H9 (cell line): Measurements from ENCODE around the gene WSCD1. TPM values are rescaled to one million over a fixed set of nuclear protein-coding genes. Genes with fewer than 3 reads are reported as not detected.

ENCODE experiments used
- DNase-seq: peaks from one replicate; pipeline ENCODE4 v3.0.0-alpha.2; 2017
- H2AFZ ChIP-seq: one replicate; pipeline ENCODE4 v1.6.1; 2013; ENCODE audit warnings: mild to moderate bottlenecking, low read length, control low read depth, moderate library complexity
- H2AK5ac ChIP-seq: 2 replicates; pipeline ENCODE4 v1.6.1; 2013; ENCODE audit warnings: low read length, control low read depth, mixed read lengths; ENCODE audit not compliant: insufficient read length
- H2BK120ac ChIP-seq: one replicate; pipeline ENCODE4 v1.6.1; 2013; ENCODE audit warnings: low read depth, mild to moderate bottlenecking, low read length, control low read depth, inconsistent platforms; ENCODE audit not compliant: poor library complexity, severe bottlenecking
- H2BK12ac ChIP-seq: 2 replicates; pipeline ENCODE4 v1.6.1; 2013; ENCODE audit warnings: low read length, control low read depth, mixed read lengths, low read depth; ENCODE audit not compliant: insufficient read length
- H2BK15ac ChIP-seq: 2 replicates; pipeline ENCODE4 v1.6.1; 2013; ENCODE audit warnings: low read depth, low read length, control low read depth
- H2BK20ac ChIP-seq: one replicate; pipeline ENCODE4 v1.6.1; 2013; ENCODE audit warnings: low read depth, mild to moderate bottlenecking, low read length, control low read depth, inconsistent platforms; ENCODE audit not compliant: poor library complexity, severe bottlenecking
- H2BK5ac ChIP-seq: 2 replicates; pipeline ENCODE4 v1.6.1; 2013; ENCODE audit warnings: low read length, control low read depth, mixed read lengths; ENCODE audit not compliant: insufficient read length
- H3K14ac ChIP-seq: 2 replicates; pipeline ENCODE4 v1.6.1; 2013; ENCODE audit warnings: low read length, control low read depth; ENCODE audit not compliant: insufficient read depth
- H3K18ac ChIP-seq: 2 replicates; pipeline ENCODE4 v1.6.1; 2013; ENCODE audit warnings: low read depth, mild to moderate bottlenecking, mixed read lengths, low read length, control low read depth; ENCODE audit not compliant: insufficient read length
- H3K23ac ChIP-seq: 2 replicates; pipeline ENCODE4 v1.6.1; 2013; ENCODE audit warnings: low read length, control low read depth, mixed read lengths, low read depth; ENCODE audit not compliant: insufficient read length
- H3K23me2 ChIP-seq: 2 replicates; pipeline ENCODE4 v1.6.1; 2013; ENCODE audit warnings: low read depth, mild to moderate bottlenecking, mixed read lengths, low read length, control low read depth; ENCODE audit not compliant: insufficient read length, poor library complexity, severe bottlenecking
- H3K27ac ChIP-seq: 2 replicates; pipeline ENCODE4 v1.5.1; 2013; ENCODE audit warnings: low read length, control low read depth, mixed read lengths, low read depth; ENCODE audit not compliant: insufficient read length
- H3K27me3 ChIP-seq: 2 replicates; pipeline ENCODE4 v1.6.1; 2013; ENCODE audit warnings: low read length, control low read depth, inconsistent platforms; ENCODE audit not compliant: insufficient read depth
- H3K4ac ChIP-seq: 2 replicates; pipeline ENCODE4 v1.6.1; 2013; ENCODE audit warnings: low read depth, mild to moderate bottlenecking, control low read depth, inconsistent platforms, low read length, moderate library complexity
- H3K4me1 ChIP-seq: 2 replicates; pipeline ENCODE4 v1.6.1; 2013; ENCODE audit warnings: low read length, control low read depth, inconsistent platforms; ENCODE audit not compliant: insufficient read depth
- H3K4me2 ChIP-seq: 2 replicates; pipeline ENCODE4 v1.6.1; 2013; ENCODE audit warnings: low read length, control low read depth, mixed read lengths; ENCODE audit not compliant: insufficient read length, insufficient read depth
- H3K56ac ChIP-seq: 2 replicates; pipeline ENCODE4 v1.6.1; 2013; ENCODE audit warnings: low read depth, mild to moderate bottlenecking, mixed read lengths, low read length, control low read depth; ENCODE audit not compliant: insufficient read length
- H3K79me1 ChIP-seq: 2 replicates; pipeline ENCODE4 v1.6.1; 2013; ENCODE audit warnings: low read depth, mild to moderate bottlenecking, moderate library complexity, low read length, control low read depth, inconsistent platforms; ENCODE audit not compliant: insufficient read depth, poor library complexity, severe bottlenecking
- H3K79me2 ChIP-seq: 2 replicates; pipeline ENCODE4 v1.6.1; 2013; ENCODE audit warnings: low read length, control low read depth, inconsistent platforms; ENCODE audit not compliant: insufficient read depth
- H3K9ac ChIP-seq: 2 replicates; pipeline ENCODE4 v1.6.1; 2013; ENCODE audit warnings: low read length, control low read depth, mixed read lengths; ENCODE audit not compliant: insufficient read length; ENCODE audit errors: extremely low read depth
- H3K9me3 ChIP-seq: one replicate; pipeline ENCODE4 v1.6.1; 2013; ENCODE audit warnings: low read depth, low read length, inconsistent platforms; ENCODE audit not compliant: control insufficient read depth
- H3T11ph ChIP-seq: one replicate; pipeline ENCODE4 v1.6.1; 2013; ENCODE audit warnings: mild to moderate bottlenecking, low read length, control low read depth, inconsistent platforms
- H4K20me1 ChIP-seq: one replicate; pipeline ENCODE4 v1.6.1; 2013; ENCODE audit not compliant: control insufficient read depth, insufficient read length, insufficient read depth
- H4K5ac ChIP-seq: 2 replicates; pipeline ENCODE4 v1.6.1; 2013; ENCODE audit warnings: low read depth, mild to moderate bottlenecking, mixed read lengths, low read length, control low read depth; ENCODE audit not compliant: insufficient read length
- H4K8ac ChIP-seq: replicated peaks from 2 replicates; pipeline ENCODE4 v1.6.1; 2013; ENCODE audit warnings: low read length, control low read depth, mixed read lengths, low read depth; ENCODE audit not compliant: insufficient read length
- H4K91ac ChIP-seq: 2 replicates; pipeline ENCODE4 v1.6.1; 2013; ENCODE audit warnings: low read depth, mild to moderate bottlenecking, moderate library complexity, mixed read lengths, low read length, control low read depth; ENCODE audit not compliant: insufficient read length
- H3K27ac Mint-ChIP-seq, 3 experiments: 2 replicates in 2 of 3; 3 replicates in 1 of 3; pipeline ENCODE4 v1.8.0; 2020 to 2021; ENCODE audit warnings: mixed read lengths in 3 of 3, mild to moderate bottlenecking in 1 of 3, moderate library complexity in 1 of 3
- H3K27me3 Mint-ChIP-seq: 2 replicates; pipeline ENCODE4 v1.8.0; 2021; ENCODE audit warnings: low read depth, mild to moderate bottlenecking, moderate library complexity, mixed read lengths
- H3K36me3 Mint-ChIP-seq, 3 experiments: 2 replicates in 2 of 3; 3 replicates in 1 of 3; pipeline ENCODE4 v1.8.0; 2020 to 2021; ENCODE audit warnings: low read depth in 3 of 3, mixed read lengths in 3 of 3; ENCODE audit not compliant: insufficient read depth in 1 of 3
- H3K4me1 Mint-ChIP-seq, 2 experiments: 2 replicates each; pipeline ENCODE4 v1.8.0; 2020; ENCODE audit warnings: mixed read lengths in 2 of 2
- H3K4me3 Mint-ChIP-seq, 2 experiments: 2 replicates in 1 of 2; 3 replicates in 1 of 2; pipeline ENCODE4 v1.8.0; 2020 to 2021; ENCODE audit warnings: mild to moderate bottlenecking in 2 of 2, mixed read lengths in 2 of 2, moderate library complexity in 1 of 2
- H3K9me3 Mint-ChIP-seq, 2 experiments: 2 replicates in 1 of 2; 3 replicates in 1 of 2; pipeline ENCODE4 v1.8.0; 2020; ENCODE audit warnings: mild to moderate bottlenecking in 2 of 2, mixed read lengths in 2 of 2, moderate library complexity in 1 of 2
- CTCF ChIP-seq: fragments of 200-600 bp; sonication (generic); conservative IDR thresholded peaks from 3 replicates; pipeline ENCODE4 v1.8.0; 2021; ENCODE audit warnings: antibody characterized with exemption, mild to moderate bottlenecking
- WGBS: extraction: QIAGEN DNeasy Blood & Tissue Kit; methylation state at CpG from one replicate; pipeline ENCODE4 v1.1.7; 2013; ENCODE audit warnings: missing lambda C conversion rate, low lambda C conversion rate, mixed read lengths; ENCODE audit not compliant: insufficient read length; ENCODE audit errors: extremely low coverage; 5-methylcytosine and 5-hydroxymethylcytosine counted together
- total RNA-seq: library from RNA; stranded (reverse); gene quantifications from 2 replicates; pipeline ENCODE4 v1.2.1, GENCODE V29; 2021

The WSCD1 gene
- total RNA-seq, 1 experiment from 2014 or later: 33.6 TPM

- no peak overlapping the region for H3K4me3 Mint-ChIP-seq
- Histone ChIP-seq H3K4me1 (no peaks in the 10 kb centered on the region), H3K9me3 (no peaks in the 10 kb centered on the region), H3K56ac (no peak overlapping the region), H3T11ph (no peak overlapping the region), H3K79me2 (no peaks in the 10 kb centered on the region), H3K4me2 (no peak overlapping the region), H3K27me3 (no peaks in the 10 kb centered on the region), H3K27ac (no peak overlapping the region), H2AFZ (no peak overlapping the region), H4K5ac (no peak overlapping the region), H2BK15ac (no peak overlapping the region), H2BK120ac (no peak overlapping the region), H3K4ac (no peak overlapping the region), H2BK5ac (no peak overlapping the region), H3K9ac (no peak overlapping the region), H3K23me2 (no peaks in the 10 kb centered on the region), H2BK20ac (no peak overlapping the region), H2AK5ac (no peak overlapping the region), H3K23ac (no peak overlapping the region), H4K91ac (no peak overlapping the region), H4K8ac (no peak overlapping the region), H3K14ac (no peak overlapping the region), H2BK12ac (no peak overlapping the region), H4K20me1 (no peaks in the 10 kb centered on the region), H3K79me1 (no peaks in the 10 kb centered on the region), H3K18ac (no peak overlapping the region)
- no peak overlapping the region for H3K27ac Mint-ChIP-seq
- 0 out of 2 replicates have a peak, but pooled peaks cover 1% of the 10 kb centered on the region for H3K27me3 Mint-ChIP-seq
- no peak for DNase-seq
- H3K36me3 Mint-ChIP-seq: 0 out of 7 replicates have a peak, but pooled peaks cover 0 to 4% (median 0%) of the 10 kb centered on the region in 3 experiments
- peaks cover 2 to 3% of the 10 kb centered on the region in 2 experiments; a peak in 2 of 5 replicates for H3K9me3 Mint-ChIP-seq
- TF ChIP-seq CTCF: no peak
- H3K4me1 Mint-ChIP-seq: peaks cover 9 to 12% of the 10 kb centered on the region in 2 experiments
- no CpG with 5 or more reads among the region's 10 CpGs for WGBS
These were observed 41.9 kb upstream of the WSCD1 start for GRCh38 chr17:6028294-6028693.
